Heart right ventricle (tissue), 16 donors: ENCODE results near the gene COL25A1. TPM values are rescaled to one million over a fixed set of nuclear protein-coding genes. Genes with fewer than 3 reads are reported as not detected.

ENCODE experiments used
- ATAC-seq, 8 donors: fragments of 200-7000 bp; cut with Tn5 transposase; one replicate each; pipeline ENCODE4 v1.9.1; 2020; ENCODE audit warnings: mild to moderate bottlenecking in 8 of 8, moderate library complexity in 8 of 8, moderate number of reproducible peaks in 1 of 8
- DNase-seq, 2 donors: peaks; one replicate each; pipeline ENCODE4 v3.0.0-alpha.2; 2020
- H3K27ac ChIP-seq, 10 donors: fragments of 200-600 bp; sonication (generic) in 2 of 10; one replicate each; pipeline versions ENCODE4 v1.5.0 to v1.8.0; 2020 to 2022; ENCODE audit warnings: mild to moderate bottlenecking in 3 of 10
- H3K27me3 ChIP-seq, 7 donors: fragments of 200-600 bp; one replicate each; pipeline ENCODE4 v1.8.0; 2021 to 2022; ENCODE audit warnings: mild to moderate bottlenecking in 2 of 7
- H3K36me3 ChIP-seq, 9 donors: fragments of 200-600 bp; sonication (generic) in 1 of 9; one replicate each; pipeline versions ENCODE4 v1.5.0 to v1.8.0; 2020 to 2022; ENCODE audit warnings: mild to moderate bottlenecking in 2 of 9
- H3K4me1 ChIP-seq, 9 donors: fragments of 200-600 bp; sonication (generic) in 1 of 9; one replicate each; pipeline versions ENCODE4 v1.5.0 to v1.8.0; 2020 to 2022; ENCODE audit warnings: mild to moderate bottlenecking in 4 of 9
- H3K4me3 ChIP-seq, 10 donors: fragments of 200-600 bp; sonication (generic) in 2 of 10; one replicate each; pipeline versions ENCODE4 v1.5.0 to v1.8.0; 2020 to 2022; ENCODE audit warnings: mild to moderate bottlenecking in 7 of 10, moderate library complexity in 2 of 10
- H3K9me3 ChIP-seq, 11 donors: fragments of 200-600 bp in 10 of 11; sonication (generic) in 2 of 11; one replicate each; pipeline versions ENCODE4 v1.5.0 to v1.8.0; 2013 to 2022; ENCODE audit warnings: mild to moderate bottlenecking in 2 of 11, control low read depth in 1 of 11, moderate library complexity in 1 of 11
- CTCF ChIP-seq, 9 donors: fragments of 200-600 bp; sonication (generic) in 2 of 9; IDR thresholded peaks; one replicate each; pipeline versions ENCODE4 v1.5.0 to v1.8.0; 2021 to 2022; ENCODE audit warnings: antibody characterized with exemption in 9 of 9, mild to moderate bottlenecking in 5 of 9, moderate library complexity in 1 of 9
- WGBS, 2 donors: extraction: QIAGEN DNeasy Blood & Tissue Kit; methylation state at CpG; one replicate each; pipeline ENCODE4 v1.1.7; 2013; ENCODE audit warnings: inconsistent platforms in 1 of 2; 5-methylcytosine and 5-hydroxymethylcytosine counted together
- intact Hi-C, 10 donors: fragments of 100-400 bp; cut with DNase I; formaldehyde crosslinking; loops; one replicate each; pipeline versions ENCODE4 v1.11.1 to v1.14.2; 2022
- polyA plus RNA-seq, 2 donors: library from polyadenylated mRNA; stranded (reverse); fragments of 200-250 nt; gene quantifications; one replicate each; pipeline ENCODE4 v1.2.3, GENCODE V29; 2013
- total RNA-seq, 10 donors: library from RNA; stranded (reverse); fragmentation: NEBNext Ultra II Directional in 3 of 10; extraction: Animal tissue kit (Norgen Biotek cat#: 25700) in 3 of 10; gene quantifications; one replicate each; pipeline versions ENCODE4 v1.2.1 to v1.2.4, GENCODE V29; 2021 to 2023
- donor health status: Arrhythmogenic right ventricular cardiomyopathy.
- donor health status: ischemic (EF 13 %, LVEDD 7.1; RV severe dilation, severe dysfunction).
- donor health status: healthy with polysubstance abuse.
- donor health status: DM: no; HTN: yes; CAD: no.
- donor health status: DM: no; HTN: no; CAD: no.
- donor health status: ischemic (EF 25% LVEDD 6.9; RV normal size, moderate dysfunction).
- donor health status: ischemic (EF 25% LVEDD 5.7; RV mildly dilated, moderate dysfunction).
- donor health status: healthy.
- donor health status: DM: yes; HTN: yes; CAD: no.
- donor health status: Ischemic cardiomyopathy.
- donor health status: ischemic (EF 35%, LVEDD 5.7; RV mildly dilated, moderate dysfunction).
- donor health status: nonischemic (EF 11% LVEDD 7.7; RV severe dilation, severe dysfunction).
- donor health status: DM: yes; HTN: yes; CAD: no.
- donor health status: PGD.
- donor health status: ischemic (EF 29% LVEDD 5.4; RV normal size, mild dysfunction).
- donor health status: nonischemic (EF 23%, LVEDD 6.1; RV moderate dilation, normal function).

COL25A1 gene
- total and polyA plus RNA-seq, 12 donors = 0.07 to 1.2 (median 0.41) TPM

- no peak overlapping the region for H3K4me3 ChIP-seq
- ATAC-seq (no peak), DNase-seq (no peak)
- no peaks in the 10 kb centered on the region for H3K27me3 ChIP-seq
- TF ChIP-seq CTCF (IDR thresholded peaks at IDR 0.05) = no peak
- intact Hi-C loops = no loop called here
- H3K4me1 ChIP-seq = no peaks in the 10 kb centered on the region
- no peaks in the 10 kb centered on the region for H3K9me3 ChIP-seq
- H3K36me3 ChIP-seq = no peaks in the 10 kb centered on the region
- WGBS, 2 donors = 76 to 77% methylated on average over 5 of the region's 5 CpGs
- no peak overlapping the region for H3K27ac ChIP-seq
These were observed 415.4 kb downstream of the COL25A1 start for GRCh38 chr4:108887034-108887433.

- TF ChIP-seq CTCF (IDR thresholded peaks at IDR 0.05) = no peak
- Histone ChIP-seq H3K9me3 (no peaks in the 10 kb centered on the region), H3K4me3 (no peak overlapping the region), H3K27ac (no peak overlapping the region), H3K27me3 (no peaks in the 10 kb centered on the region), H3K4me1 (no peaks in the 10 kb centered on the region), H3K36me3 (no peaks in the 10 kb centered on the region)
- WGBS, 2 donors = 40 to 43% methylated on average over 1 of the region's 1 CpG
- DNase-seq (no peak), ATAC-seq (no peak)
- intact Hi-C loops = no loop called here
These were observed 417.2 kb downstream of the COL25A1 start for GRCh38 chr4:108885211-108885610.

- H3K9me3 ChIP-seq = no peaks in the 10 kb centered on the region
- H3K27ac ChIP-seq = no peak overlapping the region
- DNase-seq (no peak), ATAC-seq (no peak)
- intact Hi-C loops = no loop called here
- TF ChIP-seq CTCF (IDR thresholded peaks at IDR 0.05) = no peak
- H3K4me1 ChIP-seq = peaks cover 0 to under 1% (median 0%) of the 10 kb centered on the region in 9 donors
- no peaks in the 10 kb centered on the region for H3K36me3 ChIP-seq
- H3K4me3 ChIP-seq = no peak overlapping the region
- H3K27me3 ChIP-seq = no peaks in the 10 kb centered on the region
These were observed 417.9 kb downstream of the COL25A1 start for GRCh38 chr4:108884596-108884995.

DNA sequence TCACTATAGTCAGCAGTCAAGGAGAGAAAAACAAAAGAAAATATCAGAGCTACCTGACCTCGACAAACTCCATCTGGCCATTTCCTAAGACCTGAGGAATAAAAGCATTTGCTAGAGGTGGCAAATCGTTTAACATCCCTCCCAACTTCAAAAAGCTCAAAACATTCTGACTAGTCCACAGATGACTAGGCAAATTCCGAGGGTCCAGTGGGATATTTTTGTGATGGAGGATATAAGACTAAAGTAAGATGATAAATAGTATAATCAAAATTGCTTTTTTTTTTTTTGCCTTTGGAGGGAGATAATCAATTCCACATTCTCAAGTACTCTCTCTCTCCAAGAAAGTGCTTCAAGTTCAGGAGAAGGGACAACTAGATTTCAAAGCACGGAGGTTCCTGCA, 420.5 kb downstream of the COL25A1 start:
- H3K27ac ChIP-seq = no peak overlapping the region
- ATAC-seq = no peak
- DNase-seq = no peak
- 92 to 93% methylated on average over 4 of the region's 4 CpGs for WGBS, 2 donors
- H3K4me3 ChIP-seq = no peak overlapping the region
- no peaks in the 10 kb centered on the region for H3K27me3 ChIP-seq
- H3K9me3 ChIP-seq = no peaks in the 10 kb centered on the region
- intact Hi-C loops = no loop called here
- no peak for TF ChIP-seq CTCF (IDR thresholded peaks at IDR 0.05)
- peaks cover 0 to 13% (median 0%) of the 10 kb centered on the region in 9 donors for H3K4me1 ChIP-seq
- H3K36me3 ChIP-seq = no peaks in the 10 kb centered on the region

DNA sequence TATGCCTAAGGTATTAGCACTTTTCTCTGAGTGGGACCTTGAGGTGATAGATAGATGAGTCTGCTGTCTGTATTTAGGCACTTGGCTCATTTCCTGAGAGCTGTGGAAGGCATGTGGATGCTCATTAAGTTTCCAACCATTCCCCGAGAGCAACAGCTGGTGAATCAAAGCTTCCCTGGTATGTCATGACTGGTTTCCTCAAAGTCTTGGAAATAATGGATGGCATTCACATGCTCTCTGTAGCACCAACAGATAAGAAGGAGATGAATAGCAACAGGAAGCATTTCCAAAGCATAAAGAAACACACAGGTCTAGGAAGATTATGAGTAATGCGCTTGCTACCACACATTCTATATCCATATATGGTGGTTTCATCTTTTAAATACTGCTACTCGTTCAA, 421.3 kb downstream of the COL25A1 start:
- Histone ChIP-seq H3K9me3 (no peaks in the 10 kb centered on the region), H3K4me1 (peaks cover 0 to 13% (median 0%) of the 10 kb centered on the region in 9 donors), H3K27me3 (no peaks in the 10 kb centered on the region), H3K36me3 (no peaks in the 10 kb centered on the region), H3K4me3 (no peak overlapping the region), H3K27ac (no peak overlapping the region)
- DNase-seq (no peak), ATAC-seq (no peak)
- no peak for TF ChIP-seq CTCF (IDR thresholded peaks at IDR 0.05)
- WGBS, 2 donors = 68 to 73% methylated on average over 3 of the region's 3 CpGs
- intact Hi-C loops = no loop called here
